ENCODE measurements around the gene GNAI2. TPM values are rescaled to one million over a fixed set of nuclear protein-coding genes. Genes with fewer than 3 reads are reported as not detected.

The GNAI2 gene
- total RNA-seq, 4 donors from 2014 or later = 71.8 to 178 (median 98.4) TPM

DNA sequence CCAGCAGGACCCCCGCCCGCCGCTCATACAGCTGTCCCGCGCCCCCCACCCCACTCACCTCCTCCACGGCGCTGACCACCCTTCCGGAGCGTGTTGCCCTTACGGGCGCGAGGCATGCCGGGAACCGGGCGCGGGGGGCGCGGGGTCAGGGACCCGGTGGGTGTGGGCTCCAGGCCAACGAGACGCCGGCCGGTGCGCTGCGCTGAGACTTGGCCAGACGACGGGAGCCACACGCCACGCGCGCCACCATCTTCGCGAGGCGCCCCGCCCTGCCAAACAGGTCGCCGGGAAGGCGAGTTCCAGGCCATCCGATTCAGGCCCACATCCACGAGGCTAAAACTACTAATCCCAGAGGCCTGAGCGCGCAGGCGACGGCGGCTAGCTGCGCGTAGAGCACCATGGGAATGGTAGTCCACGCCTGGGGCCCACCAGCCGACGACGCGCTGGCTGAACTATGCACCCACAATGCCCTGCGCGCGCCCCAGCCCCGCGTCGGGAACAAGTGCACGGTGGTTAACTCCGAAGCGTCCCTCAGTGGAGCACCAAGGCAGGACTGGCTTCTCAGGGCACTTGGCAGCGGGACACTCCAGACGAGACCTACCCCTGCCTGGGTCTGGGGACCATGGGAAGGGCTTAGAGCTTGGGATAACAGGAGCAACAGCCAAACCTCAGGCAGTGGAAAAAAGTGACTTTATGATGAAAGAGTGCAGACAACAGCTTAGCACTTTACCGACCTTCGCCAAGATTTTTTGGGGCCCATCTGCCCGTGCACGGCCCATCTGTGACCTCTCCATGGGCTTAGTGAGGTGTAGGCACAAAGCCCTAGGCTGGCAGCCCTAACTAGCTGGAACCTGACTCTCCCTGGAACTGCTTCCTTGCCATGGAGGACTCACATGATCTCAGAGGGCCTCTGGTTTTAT, 56.4 kb downstream of the GNAI2 start, which contains the start of gene IFRD2:
Gene IFRD2, minus strand, starts transcription at position 271 of the 920 bp plus-strand sequence. Its CDS starts 155 bp downstream, at position 116.
- peak within 1 kb of the TSS; percentile 85 to 99 (median 95) for H3K4me3 ChIP-seq
- peak within 1 kb of the TSS; percentile 79 to 89 (median 83) for H3K27ac ChIP-seq
- H3K9me3 ChIP-seq = no peaks in the 10 kb centered on the region
- H3K4me1 ChIP-seq = peaks cover 0 to 18% (median 9%) of the 10 kb centered on the region in 4 donors
- no peaks in the 10 kb centered on the region for H3K27me3 ChIP-seq
- H3K36me3 ChIP-seq = peaks cover 0 to 33% (median 0%) of the 10 kb centered on the region in 3 donors
- peak; percentile 49 to 59 for TF ChIP-seq POLR2A (IDR thresholded peaks at IDR 0.05)
- TF ChIP-seq, protein P1, sequence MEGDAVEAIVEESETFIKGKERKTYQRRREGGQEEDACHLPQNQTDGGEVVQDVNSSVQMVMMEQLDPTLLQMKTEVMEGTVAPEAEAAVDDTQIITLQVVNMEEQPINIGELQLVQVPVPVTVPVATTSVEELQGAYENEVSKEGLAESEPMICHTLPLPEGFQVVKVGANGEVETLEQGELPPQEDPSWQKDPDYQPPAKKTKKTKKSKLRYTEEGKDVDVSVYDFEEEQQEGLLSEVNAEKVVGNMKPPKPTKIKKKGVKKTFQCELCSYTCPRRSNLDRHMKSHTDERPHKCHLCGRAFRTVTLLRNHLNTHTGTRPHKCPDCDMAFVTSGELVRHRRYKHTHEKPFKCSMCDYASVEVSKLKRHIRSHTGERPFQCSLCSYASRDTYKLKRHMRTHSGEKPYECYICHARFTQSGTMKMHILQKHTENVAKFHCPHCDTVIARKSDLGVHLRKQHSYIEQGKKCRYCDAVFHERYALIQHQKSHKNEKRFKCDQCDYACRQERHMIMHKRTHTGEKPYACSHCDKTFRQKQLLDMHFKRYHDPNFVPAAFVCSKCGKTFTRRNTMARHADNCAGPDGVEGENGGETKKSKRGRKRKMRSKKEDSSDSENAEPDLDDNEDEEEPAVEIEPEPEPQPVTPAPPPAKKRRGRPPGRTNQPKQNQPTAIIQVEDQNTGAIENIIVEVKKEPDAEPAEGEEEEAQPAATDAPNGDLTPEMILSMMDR (IDR thresholded peaks at IDR 0.05) = no peak
- peak; percentile 96 to 99 (median 97) for DNase-seq

DNA sequence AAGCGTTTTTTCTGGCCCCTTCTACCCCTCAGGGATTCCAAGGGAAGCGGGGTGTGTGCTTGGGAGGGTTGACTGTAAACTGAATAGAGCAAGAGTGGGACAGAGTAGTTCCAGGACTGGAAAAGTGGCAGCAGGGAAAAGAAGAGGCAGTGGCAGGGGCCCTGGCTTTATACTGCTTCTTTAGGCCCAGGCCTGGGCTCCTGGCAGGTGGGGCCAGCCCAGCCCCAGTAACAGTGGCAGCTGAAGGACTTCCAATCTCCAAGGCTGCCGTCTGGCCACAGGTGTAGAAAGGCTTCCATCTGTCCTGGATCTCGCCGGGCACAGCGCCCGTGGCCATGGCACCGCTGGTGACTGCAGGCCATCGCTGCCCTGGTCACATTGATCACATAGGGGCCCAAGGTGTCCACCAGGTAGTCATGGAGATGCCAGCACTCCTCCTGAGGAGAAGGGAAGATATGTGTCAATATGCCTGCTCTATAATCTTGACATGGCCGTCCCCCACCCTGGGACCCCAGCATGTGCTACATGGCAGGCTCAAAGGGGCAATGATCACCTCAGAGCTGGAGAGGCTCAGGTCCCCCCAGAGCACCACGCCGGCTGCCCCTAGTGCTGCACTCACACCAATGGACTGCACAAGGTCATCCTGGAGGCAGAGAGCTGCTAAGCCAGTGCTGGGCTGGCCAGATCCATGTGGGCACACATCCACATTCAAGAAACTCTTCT, 57.2 kb downstream of the GNAI2 start:
- peak in 1 of 3 donors; percentile 49 for DNase-seq
- H3K4me1 ChIP-seq = peaks cover 0 to 27% (median 12%) of the 10 kb centered on the region in 4 donors
- no peaks in the 10 kb centered on the region for H3K9me3 ChIP-seq
- H3K4me3 ChIP-seq = peak overlapping the region in 2 of 4 donors; percentile 93 to 97
- peaks cover 0 to 25% (median 0%) of the 10 kb centered on the region in 3 donors for H3K36me3 ChIP-seq
- no peak for TF ChIP-seq POLR2A (IDR thresholded peaks at IDR 0.05)
- TF ChIP-seq, protein P1 (IDR thresholded peaks at IDR 0.05) = no peak
- no peaks in the 10 kb centered on the region for H3K27me3 ChIP-seq
- peak overlapping the region; percentile 77 to 85 (median 80) for H3K27ac ChIP-seq

DNA sequence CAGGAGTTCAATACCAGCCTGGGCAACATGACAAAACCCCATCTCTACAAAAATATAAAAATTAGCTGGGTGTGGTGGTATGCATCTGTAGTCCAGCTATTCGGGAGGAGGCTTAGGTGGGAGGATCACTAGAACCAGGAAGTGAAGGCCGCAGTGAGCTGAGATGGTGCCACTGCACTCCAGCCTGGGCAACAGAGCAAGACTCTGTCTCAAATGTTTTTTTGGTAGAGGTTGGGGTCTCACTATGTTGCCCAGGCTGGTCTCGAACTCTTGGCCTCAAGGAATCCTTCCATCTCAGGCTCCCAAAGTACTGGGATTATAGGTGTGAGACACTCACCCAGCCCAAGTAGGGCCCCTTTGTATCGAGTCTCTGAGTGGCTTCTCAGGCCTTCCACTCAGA, 58.1 kb downstream of the GNAI2 start:
- TF ChIP-seq, protein P1 (IDR thresholded peaks at IDR 0.05) = no peak
- no peak for TF ChIP-seq POLR2A (IDR thresholded peaks at IDR 0.05)
- Histone ChIP-seq H3K27me3 (no peaks in the 10 kb centered on the region), H3K36me3 (peaks cover 0 to 16% (median 0%) of the 10 kb centered on the region in 3 donors), H3K4me3 (no peak overlapping the region), H3K9me3 (no peaks in the 10 kb centered on the region), H3K27ac (no peak overlapping the region), H3K4me1 (peaks cover 3 to 34% (median 16%) of the 10 kb centered on the region in 4 donors)
- DNase-seq = no peak

DNA sequence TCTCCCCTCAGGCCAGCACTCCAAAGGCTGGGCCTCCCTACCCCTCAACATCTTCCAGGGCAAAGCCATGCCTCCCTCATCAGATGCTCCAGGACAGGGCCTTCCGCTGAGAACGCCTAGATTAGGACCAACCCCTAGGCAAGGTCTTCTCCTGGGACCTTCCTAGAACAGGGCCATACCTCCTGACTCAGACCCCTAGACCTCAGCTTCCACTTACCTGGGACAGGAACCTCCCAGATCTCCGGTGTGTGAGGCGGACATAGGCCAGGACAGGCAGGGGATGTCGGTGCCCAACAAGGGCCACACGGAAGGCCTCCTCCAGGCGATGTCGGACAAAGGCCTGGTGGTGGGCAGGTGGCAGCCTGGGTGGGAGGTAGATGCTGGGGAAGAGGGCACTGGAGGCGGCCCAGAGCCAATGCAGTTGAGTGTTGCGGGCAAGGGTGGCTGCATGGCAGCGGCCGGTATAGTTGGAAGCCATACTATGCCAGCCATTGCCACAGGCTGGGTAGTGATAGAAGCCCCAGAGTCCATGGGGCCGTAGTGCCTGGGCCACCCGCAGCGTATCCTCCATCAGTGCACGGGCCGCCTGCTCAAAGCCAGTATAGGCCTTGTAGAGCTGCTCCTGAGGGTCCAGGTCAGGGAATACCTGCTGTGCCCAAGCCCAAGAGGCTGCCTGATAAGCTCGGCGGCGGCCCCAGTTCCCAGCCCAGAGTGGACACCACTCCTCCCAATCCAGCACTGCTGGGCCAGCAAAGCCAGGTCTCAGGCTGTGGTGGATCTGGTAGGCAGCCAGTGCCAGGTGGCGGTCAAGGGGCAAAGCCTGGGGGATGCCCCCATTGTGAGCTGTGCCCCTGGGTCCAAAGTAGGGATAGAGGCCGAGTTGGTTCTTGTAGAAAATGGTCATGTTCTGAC, 58.7 kb downstream of the GNAI2 start:
- peaks cover 3 to 34% (median 16%) of the 10 kb centered on the region in 4 donors for H3K4me1 ChIP-seq
- H3K27ac ChIP-seq = no peak overlapping the region
- H3K27me3 ChIP-seq = no peaks in the 10 kb centered on the region
- H3K9me3 ChIP-seq = no peaks in the 10 kb centered on the region
- peak in 1 of 3 donors; percentile 44 for DNase-seq
- no peak for TF ChIP-seq POLR2A (IDR thresholded peaks at IDR 0.05)
- TF ChIP-seq, protein P1 (IDR thresholded peaks at IDR 0.05) = no peak
- peaks cover 0 to 10% (median 0%) of the 10 kb centered on the region in 3 donors for H3K36me3 ChIP-seq
- no peak overlapping the region for H3K4me3 ChIP-seq

Data from Peyer's patch (tissue), 4 donors.